Activated naive CD8-positive, alpha-beta T cell treated with anti-CD3 and anti-CD28 coated beads, Interleukin-2, amount 50 U/mL, for 16 hours (primary cell): ENCODE measurements around the gene REPS2.
"Not testable (repeated sequence)": the region's sequence is repeated elsewhere in the genome, so short reads cannot be mapped to it uniquely, and the experiment has no call there.

Source experiments
- DNase-seq: peaks from one replicate; pipeline ENCODE4 v3.0.0-alpha.2; 2020; ENCODE audit warnings: low read depth, low spot score

Gene REPS2

DNA sequence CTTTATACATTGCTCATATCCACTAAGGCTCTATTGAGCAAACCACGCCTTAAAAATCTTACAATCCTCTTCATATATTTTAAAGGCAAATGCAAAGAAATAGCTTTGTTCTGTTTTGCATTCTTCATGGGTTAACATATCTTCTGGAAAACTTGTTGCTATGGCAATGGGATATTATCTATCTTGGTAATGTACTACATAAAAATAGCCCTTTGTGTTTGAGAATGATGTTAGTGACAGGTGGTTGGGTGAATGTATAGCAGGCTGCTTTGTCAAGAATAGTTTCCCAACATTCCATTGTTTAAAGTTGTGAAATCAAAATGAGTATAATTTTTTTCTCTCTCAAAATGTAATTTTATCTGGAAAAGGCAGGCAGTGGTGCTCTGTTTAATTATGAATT, 16.8 kb downstream of the REPS2 start:
- DNase-seq, result no peak

DNA sequence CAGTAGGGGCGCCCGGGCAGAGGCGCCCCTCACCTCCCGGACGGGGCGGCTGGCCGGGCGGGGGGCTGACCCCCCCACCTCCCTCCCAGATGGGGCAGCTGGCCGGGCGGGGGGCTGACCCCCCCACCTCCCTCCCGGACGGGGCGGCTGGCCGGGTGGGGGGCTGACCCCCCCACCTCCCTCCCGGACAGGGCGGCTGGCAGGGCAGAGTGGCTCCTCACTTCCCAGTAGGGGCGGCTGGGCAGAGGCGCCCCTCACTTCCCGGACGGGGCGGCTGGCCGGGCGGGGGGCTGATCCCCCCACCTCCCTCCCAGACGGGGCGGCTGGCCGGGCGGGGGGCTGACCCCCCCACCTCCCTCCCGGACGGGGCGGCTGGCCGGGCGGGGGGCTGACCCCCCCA, 18.5 kb downstream of the REPS2 start:
- DNase-seq, result not testable (repeated sequence)

DNA sequence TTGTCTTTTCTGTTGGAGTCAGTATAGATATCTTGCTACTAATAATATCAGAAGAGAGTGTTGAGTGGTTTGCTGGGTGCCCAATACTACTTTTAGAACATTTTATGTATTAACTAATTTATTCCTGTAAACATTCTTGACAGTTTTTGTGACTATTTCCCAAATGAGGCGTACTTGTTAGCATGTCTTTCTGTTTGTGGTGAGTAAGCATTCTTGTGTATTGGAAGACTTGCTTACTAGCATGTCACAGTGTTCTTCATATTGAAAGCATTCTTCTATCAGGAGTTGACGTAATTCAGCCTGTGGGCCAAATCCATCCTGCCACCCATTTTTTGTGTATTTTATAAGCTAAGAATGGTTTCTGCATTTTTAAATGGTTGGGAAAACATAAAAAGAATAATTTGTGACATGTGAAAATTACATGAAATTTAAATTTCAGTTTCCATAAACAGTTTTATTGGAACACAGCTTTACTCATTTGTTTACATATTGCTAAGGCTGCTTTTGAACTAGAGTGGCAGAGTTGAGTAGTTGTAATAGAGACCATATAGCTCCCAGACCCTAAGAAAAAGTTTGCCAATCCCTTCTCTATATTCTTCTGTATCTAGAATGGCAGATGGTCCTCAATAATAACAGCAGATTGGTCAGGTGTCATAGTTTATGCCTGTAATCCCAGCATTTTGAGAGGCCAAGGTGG, 20.4 kb downstream of the REPS2 start:
- no peak for DNase-seq

DNA sequence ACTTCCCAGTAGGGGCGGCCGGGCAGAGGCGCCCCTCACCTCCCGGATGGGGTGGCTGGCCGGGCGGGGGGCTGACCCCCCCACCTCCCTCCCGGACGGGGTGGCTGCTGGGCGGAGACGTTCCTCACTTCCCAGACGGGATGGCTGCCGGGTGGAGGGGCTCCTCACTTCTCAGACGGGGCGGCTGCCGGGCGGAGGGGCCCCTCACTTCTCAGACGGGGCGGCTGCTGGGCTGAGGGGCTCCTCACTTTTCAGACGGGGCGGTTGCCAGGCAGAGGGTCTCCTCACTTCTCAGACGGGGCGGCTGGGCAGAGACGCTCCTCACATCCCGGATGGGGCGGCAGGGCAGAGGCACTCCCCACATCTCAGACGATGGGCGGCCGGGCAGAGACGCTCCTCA, 22.3 kb downstream of the REPS2 start:
- DNase-seq, result not testable (repeated sequence)

DNA sequence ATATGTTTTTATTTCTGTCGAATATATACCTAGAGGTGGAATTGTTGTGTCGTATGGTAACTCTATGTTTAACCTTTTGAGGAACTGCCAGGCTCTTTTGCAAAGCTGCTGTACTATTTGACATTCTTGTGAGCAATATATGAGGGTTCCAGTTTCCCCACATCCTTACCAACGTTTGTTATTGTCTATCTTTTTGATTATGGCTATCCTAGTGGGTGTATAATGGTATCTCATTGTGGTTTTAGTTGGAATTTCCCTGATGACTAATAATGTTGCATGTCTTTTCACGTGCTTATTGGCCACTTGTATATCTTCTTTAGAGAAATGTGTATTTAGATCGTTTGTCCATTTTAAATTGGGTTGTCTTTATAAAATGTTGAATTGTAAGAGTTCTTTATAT, 24.5 kb downstream of the REPS2 start:
- DNase-seq, result no peak

DNA sequence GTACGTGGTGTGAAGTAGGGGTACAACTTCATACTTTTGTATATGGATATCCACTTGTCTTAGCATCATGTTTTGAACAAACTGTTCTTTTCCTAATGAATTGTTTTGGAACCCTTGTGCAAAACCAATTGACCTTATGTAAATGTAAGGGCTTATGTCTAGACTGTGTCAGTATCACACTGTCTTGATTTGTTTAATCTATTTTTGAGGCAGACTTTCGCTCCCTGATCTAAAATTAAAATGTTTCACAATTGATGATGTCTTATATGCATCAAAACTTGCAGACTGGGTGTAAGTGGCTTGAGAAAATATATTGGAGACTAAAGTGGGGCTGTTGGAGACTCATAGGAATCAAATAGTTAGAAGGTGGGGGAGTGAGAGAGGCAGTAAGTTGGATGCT, 25.2 kb downstream of the REPS2 start:
- DNase-seq, result no peak

DNA sequence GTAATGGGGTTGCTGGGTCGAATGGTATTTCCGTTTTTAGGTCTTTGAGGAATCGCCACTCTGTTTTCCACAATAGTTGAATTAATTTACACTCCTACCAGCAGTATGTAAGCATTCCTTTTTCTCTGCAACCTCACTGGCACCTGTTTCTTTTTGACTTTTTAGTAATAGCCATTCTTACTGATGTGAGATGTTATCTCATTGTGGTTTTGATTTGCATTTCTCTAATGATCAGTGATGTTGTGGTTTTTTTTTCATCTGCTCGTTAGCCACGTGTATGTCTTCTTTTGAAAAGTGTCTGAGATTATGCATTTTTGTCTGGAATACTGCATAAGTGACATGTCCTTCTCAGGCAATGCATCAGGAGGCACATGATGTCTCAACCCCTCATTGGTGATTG, 28.8 kb downstream of the REPS2 start:
- no peak for DNase-seq

DNA sequence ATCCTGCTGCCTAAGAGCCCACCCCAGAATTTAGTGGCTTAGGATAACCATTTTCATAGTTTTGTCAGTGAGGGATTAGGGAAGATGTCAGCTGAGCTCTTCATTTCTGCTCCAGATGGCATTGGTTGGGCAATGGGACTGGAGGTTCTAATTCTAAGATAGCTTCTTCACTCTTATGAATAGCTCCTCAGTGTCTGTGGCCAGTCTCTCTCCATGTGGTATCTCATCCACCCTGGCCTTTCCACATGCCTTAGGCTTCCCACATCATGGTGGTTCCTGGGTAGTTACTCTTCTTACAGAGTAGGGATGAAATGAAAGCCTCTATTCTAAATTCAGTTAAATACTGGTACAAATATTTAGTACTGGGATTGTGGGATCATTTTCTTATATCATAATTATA, 31.3 kb downstream of the REPS2 start:
- no peak for DNase-seq

DNA sequence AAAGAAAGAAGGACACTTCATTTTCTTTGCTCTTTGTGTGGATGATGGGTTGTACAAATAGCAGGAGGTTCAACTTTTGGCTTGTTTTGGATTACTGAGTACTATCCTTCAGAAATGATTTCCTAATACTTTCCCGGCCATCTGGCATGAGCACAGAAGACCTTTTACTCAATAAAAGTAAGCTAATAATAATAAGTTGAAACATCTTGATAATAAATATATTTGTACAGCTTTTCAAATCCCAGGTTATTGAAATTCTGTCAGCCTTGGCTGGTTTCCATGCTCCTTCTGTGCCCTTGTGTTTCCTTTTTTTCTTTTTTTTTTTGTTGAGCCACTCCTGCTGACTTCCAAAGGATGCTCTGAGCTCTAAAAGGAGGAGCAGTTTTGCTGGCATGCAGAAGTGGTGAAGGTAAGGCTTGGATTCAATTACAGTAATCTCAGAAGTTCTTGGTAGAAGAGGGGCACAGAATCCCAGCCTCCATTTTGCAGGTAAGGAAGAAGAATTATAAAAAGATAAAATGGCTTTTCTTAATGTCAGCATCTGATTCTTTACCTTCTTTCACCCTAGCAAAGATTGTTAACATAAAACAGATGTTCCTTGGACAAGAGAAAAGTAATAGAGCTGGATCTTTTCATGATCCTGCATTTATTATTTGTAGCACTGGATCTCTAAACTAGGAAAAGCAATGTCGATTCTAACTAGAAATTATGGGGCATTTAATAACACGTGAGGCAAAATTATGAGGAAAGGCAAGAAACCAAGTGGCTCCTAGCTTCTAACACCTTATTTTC, 31.9 kb downstream of the REPS2 start:
- no peak for DNase-seq

DNA sequence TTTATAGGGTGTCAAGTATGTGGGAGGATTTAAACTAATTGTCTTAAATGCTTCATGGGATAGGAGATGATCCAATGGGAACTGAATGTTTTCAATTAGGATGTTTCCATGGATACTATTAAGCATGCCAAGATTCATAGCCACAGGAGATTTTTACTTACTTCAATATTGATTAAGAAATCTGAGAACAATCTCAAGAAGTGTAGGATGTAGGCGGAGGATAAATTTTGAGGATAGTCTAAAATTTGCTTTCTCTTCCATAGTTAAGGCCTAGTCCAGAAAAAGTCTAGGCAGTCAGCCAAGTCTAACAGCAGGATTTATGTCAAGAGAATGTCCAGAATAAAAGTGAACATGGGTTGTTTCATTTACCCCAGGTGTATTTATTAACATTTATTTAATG, 32.8 kb downstream of the REPS2 start:
- DNase-seq, result no peak

DNA sequence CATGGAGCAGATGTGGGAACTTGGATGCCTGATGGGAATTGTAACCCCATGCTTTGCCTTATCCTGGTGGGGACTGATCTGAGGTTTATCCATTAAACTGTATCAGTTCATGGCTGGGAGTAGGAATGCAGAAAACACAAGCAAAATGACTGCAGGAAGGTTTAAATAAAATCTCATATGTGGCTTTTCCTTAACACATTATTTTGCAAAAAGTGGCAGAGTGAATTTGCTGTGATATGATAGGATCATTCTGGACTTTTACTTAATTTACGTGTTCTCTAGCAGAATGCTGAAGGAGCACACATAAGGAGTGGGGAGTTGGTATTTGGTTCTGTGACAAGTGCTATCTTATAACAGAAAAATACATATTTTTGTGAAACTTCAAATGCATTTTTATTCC, 34.8 kb downstream of the REPS2 start:
- DNase-seq, result no peak

DNA sequence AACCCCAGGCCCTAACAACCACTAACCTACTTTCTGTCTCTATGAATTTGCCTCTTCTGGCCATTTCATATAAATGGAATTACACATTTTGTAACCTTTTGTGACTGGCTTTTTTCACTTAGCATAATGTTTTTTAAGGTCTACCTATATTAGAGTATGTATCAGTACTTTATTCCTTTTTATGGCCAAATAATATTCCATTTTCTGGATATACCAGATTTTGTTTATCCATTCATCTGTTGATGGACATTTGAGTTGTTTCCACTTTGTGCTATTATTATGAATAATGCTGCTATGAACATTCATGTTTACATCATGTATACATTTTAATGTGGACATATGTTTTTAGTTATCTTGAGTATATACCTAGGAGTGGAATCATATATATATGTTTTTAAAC, 35.5 kb downstream of the REPS2 start:
- DNase-seq, result no peak

DNA sequence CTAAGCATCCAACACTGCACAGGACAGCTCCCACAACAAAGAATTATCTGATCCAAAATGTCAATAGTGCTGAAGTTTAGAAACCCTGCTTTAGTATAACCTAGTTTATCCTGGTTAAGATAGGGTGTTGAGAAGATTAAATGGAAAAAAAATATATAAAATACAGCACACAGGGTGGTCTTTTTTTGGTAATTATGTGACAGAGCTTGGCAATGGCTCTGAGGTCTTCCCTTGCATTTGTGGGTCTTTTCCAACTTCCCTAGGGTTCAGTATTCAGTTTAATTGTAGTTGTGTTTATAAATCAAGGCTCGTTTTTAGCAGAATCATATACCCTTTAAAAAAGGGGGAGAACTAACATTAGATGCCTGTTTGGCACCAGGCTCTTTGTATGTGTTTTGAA, 36.6 kb downstream of the REPS2 start:
- DNase-seq, result no peak

DNA sequence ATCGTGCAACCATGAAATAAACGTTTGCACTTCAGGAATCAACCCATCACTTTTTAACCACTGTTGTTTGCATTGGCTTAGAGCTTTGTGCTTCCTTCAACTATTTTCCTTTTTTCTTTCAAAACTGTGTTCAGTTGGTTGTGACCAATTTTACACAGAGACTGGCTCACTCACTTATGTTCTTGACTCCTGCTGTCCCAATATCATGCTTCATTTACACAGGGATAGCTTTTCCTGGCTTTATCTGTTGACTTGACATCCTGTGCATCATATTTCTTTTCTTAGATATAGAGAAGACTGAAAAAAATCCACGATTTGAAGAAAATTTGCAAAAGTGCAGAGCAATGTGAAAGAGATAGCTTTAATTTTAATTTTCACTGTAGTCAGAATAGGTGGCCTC, 38.8 kb downstream of the REPS2 start:
- DNase-seq, result no peak

DNA sequence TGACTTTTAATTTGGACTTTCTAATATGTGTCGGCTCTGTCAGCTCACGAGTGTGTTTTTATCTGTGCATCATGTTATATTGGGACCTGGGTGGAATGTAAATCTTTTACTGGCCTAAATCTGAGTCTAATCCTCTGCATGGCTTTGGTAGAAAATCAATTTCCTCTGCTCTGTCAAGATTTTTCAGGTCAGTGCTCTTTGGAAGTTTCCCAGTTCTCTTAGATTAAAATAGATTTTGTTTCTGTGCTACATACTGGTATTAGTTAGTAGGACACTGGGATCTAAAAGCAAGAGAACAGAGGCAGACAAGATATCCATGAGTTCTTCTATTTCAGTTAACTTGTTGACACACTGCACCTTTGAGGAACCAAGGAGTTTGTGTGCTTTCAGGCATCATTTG, 39.7 kb downstream of the REPS2 start:
- no peak for DNase-seq

DNA sequence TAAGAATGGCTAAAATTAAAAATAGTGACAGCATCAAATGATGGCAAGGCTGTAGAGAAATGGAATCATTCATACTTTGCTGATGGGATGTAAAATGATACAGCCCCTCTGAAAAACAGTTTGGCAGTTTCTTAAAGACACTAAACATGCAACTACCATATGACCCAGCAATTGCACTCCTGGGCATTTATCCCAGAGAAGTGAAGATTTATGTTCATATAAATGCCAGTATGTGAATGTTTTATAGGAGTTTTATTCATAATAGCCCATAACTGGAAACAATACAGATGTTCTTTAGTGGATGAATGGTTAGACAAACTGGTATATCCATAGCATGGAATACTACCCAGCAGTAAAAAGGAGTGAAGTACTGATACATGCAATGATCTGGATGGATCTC, 43.3 kb downstream of the REPS2 start:
- DNase-seq, result no peak

DNA sequence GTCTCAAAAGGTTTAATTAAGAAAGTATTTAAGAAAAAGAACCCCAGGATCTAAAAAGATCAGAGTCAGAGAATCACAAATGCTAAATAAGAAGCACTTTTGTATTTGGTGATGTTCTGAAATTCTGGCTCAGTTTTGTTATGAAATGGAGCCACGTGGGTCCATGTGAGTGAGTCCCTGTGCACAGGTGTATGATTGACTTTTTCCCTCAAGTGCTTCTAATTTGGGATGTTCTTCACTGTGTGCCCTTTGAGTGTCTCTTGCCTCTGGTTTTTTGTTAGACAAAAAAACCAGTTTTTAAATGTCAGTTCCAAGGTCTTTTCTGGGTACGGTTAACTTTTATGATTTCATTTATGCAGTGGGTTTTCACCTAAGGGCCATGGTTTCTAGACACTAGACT, 44.4 kb downstream of the REPS2 start:
- no peak for DNase-seq

DNA sequence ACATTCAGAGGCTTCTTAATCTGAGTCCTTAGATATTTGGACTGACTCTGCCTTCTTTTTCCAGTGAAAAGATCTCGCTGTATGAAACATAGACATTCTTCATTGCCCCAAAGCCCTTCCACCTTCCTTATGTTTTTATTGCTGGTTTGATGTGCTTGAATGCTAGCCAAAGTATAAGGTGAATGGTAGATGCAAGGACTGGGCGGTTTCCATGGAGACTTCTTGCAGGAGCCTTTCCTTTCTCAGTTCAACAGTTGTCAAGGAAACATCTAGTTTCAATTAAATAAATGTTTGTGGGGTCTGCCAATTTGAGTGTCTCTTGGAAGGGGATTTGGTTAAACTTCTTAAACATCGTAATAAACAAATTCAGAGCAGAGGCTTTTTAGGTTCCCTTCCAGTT, 46.0 kb downstream of the REPS2 start:
- DNase-seq, result no peak

DNA sequence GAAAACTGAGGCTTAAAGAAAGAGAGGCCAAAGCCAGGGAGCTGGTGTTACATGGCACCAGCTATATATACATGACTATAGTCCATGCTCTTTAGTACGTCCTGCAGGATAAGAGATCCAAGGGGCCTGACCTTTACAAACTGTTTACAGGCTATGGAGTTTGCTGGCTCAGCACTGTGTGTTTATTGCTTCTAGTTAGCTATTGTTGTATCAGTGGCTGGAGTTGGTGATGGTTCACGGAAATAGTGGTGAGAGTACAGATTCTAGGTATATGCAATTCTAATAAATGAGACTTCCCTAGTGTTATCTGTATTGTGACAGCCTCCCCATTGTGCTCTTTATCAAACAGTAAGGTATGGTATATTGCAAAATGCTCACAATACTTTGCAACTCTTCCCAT, 46.5 kb downstream of the REPS2 start:
- no peak for DNase-seq

DNA sequence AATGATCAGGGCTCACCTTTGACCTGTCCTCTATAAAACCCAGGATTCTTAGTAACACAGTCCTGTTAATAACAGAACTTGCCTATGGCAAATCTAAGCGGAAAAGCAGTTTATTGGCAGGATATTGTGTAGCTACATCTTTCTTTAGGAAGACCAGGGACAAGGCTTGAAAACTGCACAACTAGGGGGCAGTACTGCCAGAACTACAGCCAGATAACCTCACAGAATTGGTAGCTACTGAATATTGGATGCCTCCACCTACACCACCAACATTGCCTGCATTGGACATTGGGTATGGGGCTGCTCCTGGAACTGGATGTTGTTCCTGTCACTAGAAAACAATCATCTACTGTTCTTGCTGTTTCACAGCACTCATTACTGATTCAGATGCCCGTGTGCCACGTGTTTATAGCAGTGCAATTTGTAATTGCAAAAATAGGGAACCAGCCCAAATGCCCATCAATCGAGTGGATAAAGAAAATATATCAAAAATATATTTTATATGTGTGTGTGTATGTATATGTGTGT, 47.4 kb downstream of the REPS2 start:
- no peak for DNase-seq

DNA sequence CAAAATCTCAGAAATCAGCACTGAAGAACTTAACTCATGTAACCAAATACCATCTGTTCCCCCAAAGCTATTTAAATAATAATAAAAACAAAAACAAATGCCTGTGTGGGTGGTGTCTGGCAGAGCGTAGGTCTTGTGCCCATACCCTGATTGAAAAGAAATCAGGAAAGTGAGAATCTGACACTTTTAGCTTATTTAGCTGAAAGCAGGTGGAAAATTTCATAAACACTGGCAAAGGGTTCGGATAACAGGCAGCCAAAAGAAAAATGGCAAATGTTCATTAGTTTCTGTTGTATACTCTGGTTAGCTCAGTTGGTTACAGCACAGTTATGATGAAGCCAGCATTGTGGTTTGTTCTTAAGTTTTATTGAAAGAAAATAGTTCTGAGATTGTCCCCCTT, 48.3 kb downstream of the REPS2 start:
- no peak for DNase-seq

DNA sequence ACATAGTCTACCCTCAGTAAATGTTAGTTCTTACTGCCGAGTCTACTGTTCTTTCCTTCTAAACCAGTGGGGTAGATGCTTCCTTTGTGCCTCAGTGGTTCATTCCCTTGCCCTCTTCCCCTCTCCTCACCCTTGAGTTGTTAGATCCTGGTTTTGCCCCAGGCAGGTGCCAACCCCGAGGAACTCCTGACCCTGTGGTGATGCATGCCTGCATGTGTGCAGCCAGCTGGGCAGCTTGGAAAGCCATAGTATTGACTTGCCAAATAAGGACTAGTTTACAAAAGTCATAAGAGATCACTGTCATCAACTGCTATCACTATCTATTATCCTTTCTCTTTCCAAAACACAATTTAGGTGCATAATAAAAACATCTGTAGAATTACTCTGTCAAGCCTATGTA, 50.9 kb downstream of the REPS2 start:
- no peak for DNase-seq

DNA sequence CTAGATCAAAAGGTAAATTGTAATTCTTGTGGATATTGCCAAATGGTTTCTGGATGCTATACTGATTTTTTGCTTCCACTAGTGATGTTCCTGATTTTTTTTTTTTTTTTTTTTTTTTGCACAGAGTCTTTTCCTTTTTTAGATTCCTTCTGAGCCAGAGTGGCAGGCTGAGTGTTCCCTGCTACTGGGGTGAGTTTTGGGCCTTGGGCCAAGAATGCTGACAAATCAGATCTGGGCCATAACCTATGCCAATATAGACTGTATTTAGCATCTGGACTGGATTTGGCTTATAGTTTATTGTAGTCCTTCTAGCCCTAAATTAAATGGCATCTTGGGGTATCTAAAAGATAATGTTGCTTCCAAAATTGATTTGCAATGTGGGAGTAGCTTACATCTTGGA, 52.8 kb downstream of the REPS2 start:
- DNase-seq, result no peak
